HG02840 (cell line): ENCODE results near the gene NPEPL1.

Source experiments
- ATAC-seq: cut with Tn5 transposase; IDR thresholded peaks from one replicate; pipeline ENCODE4 v1.9.1; 2021; ENCODE audit warnings: mild to moderate bottlenecking, moderate library complexity, moderate number of reproducible peaks; ENCODE audit not compliant: unreplicated experiment, low FRiP score

NPEPL1 gene

DNA sequence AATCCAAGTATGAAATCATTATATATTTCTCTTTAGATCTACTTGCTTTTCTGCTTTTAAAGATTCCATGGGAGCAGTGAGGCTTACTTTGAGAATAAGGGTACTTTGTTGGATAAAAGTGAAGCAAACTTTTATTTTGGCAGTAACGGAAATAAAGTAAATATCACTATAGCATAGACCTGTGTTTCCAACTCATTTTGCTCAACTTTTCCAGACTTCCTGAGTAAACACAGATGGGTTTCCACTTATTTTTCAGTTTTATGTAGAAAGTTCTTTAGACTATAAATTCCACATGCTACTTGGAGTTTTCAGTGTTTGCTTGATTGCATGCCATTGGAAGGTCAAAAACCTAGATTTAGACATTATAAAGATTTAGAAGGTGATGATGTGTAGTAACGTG is 35.3 kb upstream of the NPEPL1 start:
- ATAC-seq = no peak

DNA sequence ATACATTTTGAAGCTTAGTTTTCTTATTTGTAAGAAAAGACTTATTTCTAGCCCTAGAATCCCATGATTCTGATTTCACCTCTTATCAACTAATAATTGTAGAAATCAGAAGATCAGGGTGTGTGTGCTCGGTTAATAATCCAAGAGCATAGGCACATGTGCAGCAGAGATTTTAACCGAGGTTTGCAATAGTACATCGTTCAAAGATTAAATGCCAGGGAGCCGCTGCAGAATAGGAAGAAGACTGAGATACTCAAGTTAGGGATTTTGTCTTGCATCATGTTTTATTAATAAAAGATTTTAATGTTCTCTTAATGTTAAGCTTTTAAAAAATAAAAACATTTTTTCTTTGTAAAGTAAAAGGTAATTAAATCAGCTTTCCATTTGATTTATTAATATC is 34.6 kb upstream of the NPEPL1 start:
- no peak for ATAC-seq

DNA sequence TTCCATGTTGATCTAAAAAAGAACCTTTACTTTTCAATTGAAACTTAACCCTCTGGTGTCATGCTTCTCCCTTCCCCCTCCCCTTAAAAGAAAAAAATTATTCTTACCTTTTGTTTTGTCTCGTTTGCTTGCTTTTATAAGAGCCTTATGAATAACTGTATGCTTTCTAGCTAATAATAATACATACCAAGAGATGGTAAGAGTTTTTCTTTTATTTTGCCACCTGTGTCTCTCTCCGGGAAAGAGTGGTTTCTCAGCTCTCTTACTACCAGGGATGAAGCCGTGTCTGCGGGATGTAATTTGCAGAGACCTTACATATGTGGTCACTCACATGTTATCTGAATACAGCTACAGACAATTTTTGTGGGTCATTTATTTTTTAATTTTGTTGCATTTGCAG is 33.8 kb upstream of the NPEPL1 start:
- no peak for ATAC-seq

DNA sequence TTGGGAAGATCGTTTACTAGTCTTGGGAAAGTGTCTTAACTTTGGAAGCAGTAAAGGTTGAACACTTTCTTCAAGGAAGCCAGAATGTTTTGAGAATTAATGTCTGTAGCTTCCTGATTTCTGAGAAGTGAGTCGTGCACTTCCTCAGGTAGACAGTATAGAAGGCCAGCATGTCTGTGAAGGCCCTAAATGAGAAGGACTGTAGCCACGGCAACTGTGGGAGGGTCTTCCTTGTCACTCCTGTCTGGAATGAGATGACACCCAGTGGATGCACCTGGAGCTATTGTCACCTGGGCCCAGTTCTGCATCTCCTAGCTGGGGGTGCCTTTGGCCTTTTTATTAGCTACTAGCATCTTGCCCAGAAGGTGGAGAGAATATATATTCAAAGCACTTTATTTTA is 32.8 kb upstream of the NPEPL1 start:
- ATAC-seq = no peak

DNA sequence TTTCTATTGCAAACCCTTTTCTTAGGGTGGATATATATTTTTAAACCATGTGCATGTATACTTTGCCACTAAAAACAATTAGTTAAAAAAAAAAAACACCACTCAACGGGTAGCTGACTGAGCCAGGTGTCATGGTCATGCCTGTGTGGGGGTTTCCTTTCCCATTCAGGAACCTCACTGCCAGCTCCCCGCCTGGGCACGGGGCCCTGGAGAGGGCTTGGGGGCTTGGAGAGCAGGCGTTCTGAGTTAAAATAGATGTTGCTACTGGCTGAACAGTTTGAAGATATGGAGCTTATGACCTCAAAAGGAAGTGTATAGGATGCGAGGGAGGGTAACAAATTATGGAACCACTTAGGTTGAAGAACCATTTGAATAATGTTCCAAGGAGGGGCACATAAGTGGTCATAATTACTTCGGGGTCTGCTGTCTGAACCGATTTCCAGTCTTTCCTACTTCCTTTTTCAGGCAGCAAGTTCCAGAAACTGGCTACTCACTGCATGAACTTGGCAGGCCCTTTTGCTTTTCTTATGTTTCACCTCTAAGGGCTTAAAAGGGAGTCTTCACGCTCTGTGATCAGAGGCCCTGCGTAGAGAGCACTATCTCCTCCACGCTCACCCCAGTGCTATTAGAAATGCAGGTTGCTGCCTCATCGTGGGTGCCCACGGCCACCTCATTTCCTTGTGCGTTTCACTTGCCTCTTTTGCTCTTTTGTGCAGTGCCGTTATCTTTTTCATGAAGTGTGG is 31.6 kb upstream of the NPEPL1 start:
- ATAC-seq = no peak

DNA sequence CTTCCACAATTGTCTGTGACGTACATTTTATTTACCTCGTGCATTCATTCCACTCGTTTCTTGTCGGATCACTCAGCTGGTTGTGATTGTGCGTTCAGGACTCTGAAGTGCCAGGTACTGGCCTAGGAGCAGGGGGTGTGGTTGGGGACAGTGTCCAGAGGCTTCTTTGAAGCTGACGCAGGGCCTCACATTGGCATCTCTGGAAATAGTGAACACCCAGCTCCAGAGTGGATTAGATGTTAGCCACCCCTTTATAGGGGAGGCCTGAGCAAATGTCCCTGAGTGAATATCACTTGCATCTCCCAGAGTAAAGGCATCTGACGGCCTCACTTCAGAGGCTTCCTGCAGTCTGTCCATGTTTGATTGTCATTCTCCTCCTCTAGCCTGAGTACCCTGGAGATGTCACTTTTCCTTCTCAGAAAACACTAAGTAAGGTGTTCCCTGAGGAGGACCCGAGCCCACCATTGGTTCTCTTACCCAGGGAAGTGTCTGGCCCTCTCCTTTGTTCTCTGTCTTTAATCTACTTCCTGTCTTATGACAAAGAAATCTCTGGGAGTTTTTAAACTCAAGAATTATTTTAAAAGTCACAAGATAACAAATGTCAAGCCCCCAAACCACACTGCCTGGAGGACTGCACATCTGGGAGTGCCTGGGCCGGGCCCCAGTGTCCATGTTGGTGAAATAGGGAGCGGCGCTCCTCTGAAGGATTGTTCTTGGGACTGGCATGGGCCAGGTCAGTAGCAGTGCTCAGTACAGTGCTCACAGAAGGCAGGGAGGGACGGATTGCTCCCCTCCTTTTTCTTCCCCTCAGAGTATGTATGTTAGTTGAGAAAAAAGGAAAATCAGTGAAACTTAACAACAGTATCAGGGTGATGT is 30.8 kb upstream of the NPEPL1 start:
- ATAC-seq = no peak

DNA sequence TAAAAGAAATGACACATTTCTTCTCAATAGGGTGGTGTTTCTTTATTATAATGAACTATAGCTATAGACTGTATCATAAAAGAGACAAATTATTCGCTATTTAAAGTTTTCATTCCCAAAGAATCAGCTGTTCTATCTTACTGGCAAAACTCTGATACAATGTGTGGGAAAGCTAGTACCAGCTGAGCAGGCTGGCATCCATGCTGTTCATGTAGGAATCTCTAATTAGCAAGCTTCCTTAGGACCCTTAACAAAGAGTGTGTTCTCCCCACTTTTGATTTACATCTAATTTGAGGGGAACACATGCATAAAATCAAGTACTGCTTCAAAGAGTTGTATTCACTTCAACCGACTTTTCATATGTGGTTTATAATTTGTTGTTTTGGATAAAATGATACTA is 28.3 kb upstream of the NPEPL1 start:
- no peak for ATAC-seq

DNA sequence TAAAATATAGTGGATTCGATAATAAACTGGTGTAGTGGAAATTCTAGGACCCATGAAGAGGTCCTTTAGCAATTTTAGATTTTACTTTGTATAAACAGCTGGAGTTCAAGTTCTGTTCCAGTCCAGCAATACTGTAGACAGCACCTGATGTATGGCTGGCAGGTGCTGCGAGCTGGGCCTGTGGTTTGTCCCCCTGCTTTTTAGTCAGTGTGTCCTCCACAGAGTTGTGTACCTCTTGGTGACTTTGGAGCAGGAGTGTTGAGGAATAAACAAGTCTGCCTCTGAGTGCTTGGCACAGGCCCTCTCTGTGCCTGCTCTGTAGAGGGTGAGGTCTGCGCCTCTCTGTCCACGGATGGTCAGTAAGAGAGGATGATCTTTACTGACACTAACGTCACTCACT is 27.7 kb upstream of the NPEPL1 start:
- ATAC-seq = no peak

DNA sequence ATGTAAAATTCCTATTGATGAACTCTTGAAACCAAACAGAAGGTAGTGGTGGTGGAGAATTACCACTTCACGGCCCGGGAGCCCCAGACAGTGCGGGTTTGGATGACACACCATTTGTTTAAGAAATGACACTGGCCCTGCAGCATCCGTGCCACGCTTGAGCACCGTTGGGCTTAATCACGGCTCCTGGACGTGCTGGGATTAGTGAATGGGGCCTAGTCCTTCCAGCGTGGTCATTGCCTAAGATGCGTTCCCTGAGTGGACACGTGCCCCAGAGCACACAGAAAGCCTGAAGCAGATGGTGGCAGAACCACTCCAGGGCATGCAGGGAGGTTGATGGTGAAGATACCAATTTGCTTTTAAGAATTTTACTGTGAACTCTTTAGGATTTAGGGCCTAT is 27.0 kb upstream of the NPEPL1 start:
- no peak for ATAC-seq

DNA sequence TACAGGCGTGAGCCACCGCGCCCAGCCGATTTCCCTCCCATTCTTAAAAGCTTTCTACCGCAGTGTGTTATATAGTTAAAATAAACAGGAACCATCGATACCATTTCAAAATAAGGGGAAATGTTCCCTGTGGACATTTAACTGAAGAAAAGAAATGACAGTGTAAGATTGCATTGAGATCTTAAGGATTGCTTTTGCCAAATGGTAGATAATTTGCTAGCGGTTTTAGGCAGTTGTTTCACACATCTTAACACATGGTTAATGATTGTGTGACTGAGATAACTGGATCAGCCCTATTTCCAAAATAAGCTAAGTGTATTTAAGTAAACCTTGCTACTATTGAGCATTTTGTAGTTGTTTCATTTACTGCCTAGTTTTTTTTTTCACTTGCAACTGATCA is 25.9 kb upstream of the NPEPL1 start:
- ATAC-seq = no peak

DNA sequence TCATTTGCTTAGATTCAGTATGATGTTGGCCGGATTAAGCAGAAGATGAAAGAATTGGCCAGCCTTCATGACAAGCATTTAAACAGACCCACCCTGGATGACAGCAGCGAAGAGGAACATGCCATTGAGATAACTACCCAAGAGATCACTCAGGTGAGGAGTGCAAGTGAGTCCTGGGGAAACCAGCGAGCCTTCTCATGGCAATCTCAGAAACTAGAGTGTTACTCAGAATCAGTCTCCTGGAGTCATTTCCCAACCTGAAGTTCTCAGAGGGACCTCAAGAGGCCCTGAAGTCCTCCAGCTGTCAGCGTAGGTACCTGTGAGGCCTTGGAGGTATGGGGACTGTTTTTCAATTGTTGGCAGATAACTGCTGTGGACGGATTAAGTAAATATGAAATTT is 24.6 kb upstream of the NPEPL1 start:
- no peak for ATAC-seq

DNA sequence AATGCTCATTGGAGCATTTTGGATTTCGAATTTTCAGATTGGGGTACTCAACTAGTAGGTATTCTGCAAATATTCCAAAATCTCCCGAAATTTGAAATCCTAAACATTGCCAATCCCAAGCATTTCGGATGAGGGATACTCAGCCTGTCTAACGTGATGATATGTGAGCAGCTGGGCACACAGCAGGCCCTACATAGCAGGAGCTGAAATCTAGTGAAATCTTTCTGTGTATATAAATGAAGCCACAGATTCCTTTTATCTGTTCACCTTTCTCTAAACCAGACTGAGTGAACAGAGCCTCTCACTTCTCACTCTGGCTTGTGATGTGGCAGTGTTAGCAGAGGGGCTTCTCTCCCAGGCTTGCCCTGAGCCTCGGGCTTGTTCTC is 23.7 kb upstream of the NPEPL1 start:
- no peak for ATAC-seq

DNA sequence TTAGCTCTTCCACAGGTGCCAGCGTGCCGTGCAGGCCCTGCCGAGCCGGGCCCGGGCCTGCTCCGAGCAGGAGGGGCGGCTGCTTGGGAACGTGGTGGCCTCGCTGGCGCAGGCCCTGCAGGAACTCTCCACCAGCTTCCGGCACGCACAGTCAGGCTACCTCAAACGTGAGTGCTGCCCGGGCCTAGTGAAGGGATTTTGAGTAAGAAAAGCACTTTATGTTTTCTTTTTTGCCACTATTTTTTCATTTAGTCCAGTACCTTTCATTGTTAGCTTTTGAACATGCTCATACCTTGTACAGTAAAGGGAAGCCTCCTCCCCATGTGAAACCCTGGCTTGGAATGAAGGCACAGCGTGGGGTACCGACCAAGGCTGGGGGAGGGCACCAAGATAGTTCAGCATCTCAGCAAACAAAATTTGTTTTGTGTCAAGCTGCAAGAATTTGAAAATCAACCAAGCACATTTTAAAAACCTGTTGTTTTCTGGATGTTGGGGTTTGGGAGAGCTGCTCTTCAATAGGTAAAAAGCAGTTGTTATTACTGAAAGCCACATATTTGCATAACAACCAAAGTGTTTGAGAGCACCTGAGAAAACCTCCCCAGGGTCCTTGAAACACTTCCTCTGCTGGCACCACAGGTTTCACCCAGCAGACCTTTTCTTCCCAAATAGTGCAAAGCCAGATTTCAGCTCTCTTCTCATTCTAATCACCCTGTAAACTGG is 23.2 kb upstream of the NPEPL1 start:
- ATAC-seq = peak; percentile 70

DNA sequence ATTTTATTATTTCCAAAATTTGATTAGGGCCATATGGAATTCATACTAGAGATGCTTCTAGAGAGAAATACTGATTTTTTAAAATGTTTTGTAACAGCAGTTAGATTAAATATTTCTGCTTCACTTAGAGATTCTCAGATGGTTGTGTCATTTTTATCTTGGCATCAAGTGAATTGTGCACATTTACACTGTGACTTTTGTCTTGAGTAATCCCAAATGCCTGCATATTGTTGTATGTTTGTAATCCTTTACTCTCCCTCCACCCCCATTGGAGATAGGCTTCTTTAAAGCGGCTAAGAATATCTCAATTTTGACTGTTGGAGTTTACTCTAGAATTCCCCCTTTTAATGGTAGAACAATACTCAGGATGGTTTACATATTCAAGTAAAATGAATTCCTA is 22.5 kb upstream of the NPEPL1 start:
- ATAC-seq = no peak

DNA sequence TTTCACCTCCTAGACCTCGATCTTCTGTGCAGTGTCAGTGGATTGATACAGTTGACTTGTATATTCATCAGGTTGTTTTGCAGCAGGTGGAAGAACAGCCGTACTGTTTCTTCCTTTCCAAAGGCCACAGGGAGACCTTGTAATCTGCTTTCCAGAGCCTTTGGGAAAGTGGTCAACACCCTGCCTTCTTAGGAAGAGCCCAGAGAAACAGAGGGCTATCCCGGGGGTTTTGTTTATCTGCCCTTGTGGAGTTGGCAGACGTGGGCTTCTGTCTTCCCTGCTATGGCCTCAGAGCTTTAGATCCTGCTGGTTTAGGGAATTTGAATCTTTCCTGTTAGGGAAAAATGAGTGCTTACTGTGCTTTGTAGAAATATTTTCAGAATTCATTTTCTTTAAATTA is 21.9 kb upstream of the NPEPL1 start:
- no peak for ATAC-seq

DNA sequence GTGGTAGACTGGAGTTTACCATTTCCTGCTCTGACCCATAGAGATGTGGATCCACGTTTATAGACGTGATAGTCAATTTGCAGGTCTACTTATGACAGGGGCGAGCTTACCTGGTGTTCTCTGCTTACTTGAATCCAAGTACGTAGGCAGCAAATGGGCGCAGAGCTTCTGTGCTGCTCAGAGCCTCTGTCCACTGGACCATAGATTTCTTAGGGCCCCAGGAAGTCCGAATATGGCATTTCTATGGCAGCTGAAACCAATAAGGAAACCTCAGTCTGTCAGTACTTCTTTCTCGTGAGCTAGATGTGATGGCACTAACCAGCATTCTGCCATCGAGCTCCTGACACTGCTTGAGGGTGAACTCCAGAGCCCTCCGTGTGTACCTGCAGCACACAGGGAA is 19.5 kb upstream of the NPEPL1 start:
- ATAC-seq = no peak

DNA sequence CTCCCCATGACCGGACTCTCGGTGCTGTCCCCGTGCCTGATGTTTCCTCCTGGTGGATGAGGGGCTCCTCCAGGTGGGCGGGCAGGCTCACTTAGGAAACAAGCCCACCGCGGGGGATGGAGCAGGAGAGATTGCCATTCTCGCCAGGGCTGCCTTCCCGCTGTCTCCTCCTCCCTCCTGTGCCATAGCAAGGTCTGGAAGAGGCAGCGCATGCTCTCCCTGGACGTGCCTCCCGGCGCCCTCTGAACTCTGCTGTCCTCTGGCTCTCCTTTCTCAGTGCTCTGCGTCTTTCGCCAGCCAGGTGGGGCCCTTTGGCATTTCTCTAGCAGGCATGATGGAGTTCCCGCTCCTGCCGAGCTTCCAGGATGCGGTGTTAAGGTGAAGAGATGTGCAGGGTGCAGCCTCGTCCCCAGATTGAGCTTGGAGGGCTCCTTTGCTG is 17.4 kb upstream of the NPEPL1 start:
- no peak for ATAC-seq

DNA sequence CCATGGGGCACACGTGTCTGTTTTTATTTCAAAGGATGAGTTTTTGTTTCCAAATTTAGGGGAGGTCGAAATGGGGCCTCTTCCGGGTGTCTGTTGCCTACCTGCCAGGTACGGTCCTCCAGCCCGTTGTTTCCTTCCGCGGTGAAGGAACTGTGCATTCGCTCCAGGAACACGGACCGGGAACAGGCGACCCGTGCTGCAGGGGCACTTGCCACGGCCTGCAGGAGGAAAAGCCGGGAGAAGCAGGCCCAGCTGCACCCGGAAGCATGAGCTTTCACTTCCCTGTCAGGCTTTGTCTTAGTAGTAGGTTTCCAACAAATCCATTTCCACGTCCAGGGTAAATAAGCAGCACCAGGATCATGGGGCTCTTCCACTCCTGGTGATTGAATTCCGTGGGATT is 17.0 kb upstream of the NPEPL1 start:
- ATAC-seq = no peak

DNA sequence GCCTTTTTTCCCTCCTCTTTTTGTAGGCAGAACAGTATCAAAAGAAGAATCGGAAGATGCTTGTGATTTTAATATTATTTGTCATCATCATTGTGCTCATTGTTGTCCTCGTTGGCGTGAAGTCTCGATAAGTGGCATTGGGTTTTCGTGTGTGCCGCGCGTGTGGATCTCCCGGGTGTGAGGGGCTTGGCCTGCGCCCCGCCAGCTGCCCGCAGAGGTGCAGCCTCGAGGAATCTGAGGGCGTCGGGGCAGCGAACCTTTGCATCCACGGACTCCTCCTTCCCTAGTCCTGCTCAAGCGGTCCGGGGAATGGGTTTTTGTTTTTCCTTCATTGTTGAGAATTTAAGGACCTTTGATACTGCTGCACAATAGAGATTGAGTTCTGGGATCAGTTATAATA is 16.4 kb upstream of the NPEPL1 start:
- no peak for ATAC-seq

DNA sequence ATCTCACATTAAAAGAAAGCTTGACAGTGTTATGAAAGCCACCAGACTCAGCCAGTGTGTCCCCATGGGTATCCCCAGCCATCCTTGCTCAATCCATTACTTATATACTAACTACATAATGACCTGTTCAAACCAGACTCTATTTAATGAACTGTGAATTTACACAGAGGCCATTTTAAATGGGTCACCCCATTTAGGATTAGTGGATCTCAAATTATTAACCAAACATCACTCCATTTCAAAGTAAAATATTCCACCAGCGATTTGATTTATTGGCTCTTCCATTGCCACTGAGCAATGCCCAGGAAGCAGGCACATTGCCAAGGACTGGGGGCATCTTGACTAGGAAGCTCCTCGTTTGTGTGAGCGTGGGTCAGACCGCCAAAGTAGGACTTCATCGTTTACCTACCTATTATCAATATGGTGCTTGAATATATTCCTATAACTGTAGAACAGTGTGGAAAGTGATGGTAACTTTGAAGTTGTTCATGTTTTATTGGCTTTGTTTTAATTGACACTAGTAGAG is 15.5 kb upstream of the NPEPL1 start:
- no peak for ATAC-seq

DNA sequence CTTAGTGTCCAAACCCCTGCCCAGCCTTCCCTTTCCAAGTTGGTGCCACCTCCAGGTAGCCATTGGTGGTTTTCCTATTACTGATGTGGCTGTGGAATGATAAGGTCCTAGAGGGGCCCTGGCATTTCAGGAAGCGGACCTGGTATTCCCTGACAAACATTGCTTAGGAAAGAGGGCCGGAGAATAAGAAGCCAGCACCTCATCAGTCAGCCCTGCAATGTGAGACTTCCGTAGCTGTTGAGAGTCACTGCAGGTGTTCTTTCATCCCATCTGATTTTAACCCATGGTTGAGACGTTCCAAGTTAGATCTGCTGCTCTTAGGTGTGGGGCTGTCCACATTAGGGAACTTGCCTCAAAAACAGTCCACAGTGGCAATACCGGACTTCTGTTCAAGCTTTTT is 14.8 kb upstream of the NPEPL1 start:
- no peak for ATAC-seq
